HG02870 (cell line): ENCODE measurements around the gene IZUMO4.
A peak's percentile ranks its signal among the peaks of the same experiment; 100 is the strongest.

Experiments
- ATAC-seq: cut with Tn5 transposase; IDR thresholded peaks from one replicate; pipeline ENCODE4 v1.9.1; 2021; ENCODE audit warnings: mild to moderate bottlenecking, moderate library complexity; ENCODE audit not compliant: unreplicated experiment

The IZUMO4 gene

GRCh38 chr19:2058570-2059421 is 37.9 kb upstream of the IZUMO4 start:
- no peak for ATAC-seq

- no peak for ATAC-seq
These were observed 37.1 kb upstream of the IZUMO4 start for GRCh38 chr19:2059422-2060201.

DNA sequence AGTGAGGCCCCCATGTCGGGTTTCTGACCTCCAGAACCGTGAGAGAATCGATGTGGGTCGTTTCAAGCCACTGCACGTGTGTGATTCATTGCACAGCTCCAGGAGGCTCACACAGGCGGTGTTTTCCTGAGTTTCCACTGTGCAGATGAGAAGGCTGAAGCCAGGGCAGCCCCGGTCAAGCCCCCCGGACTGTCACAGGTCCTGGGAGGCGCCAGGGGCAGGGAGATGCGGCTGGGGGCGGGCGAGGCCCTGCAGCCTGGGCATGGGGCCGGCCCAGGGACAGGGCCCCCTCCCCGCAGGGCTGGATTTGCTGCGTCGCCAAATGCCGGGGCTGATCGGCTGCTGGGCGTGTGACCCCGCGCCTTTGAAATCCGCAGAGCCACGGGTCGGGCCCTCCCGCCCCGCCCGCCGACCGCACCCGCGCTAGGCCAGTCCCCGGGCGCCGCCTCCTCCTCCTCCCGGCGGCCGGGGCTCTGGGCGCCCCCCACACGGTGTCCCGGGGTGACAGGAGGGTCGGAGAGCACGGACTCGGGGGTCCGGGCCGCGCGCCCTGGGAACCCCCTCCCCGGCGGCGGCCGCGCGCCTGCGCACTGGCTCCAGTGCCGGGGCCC is 35.7 kb upstream of the IZUMO4 start:
- peak; percentile 27 for ATAC-seq

- peak; percentile 79 for ATAC-seq
These were observed 35.0 kb upstream of the IZUMO4 start for GRCh38 chr19:2061495-2062388.

GRCh38 chr19:2062389-2062729 is 34.4 kb upstream of the IZUMO4 start:
- no peak for ATAC-seq

GRCh38 chr19:2062770-2063169 is 33.9 kb upstream of the IZUMO4 start:
- ATAC-seq: no peak

DNA sequence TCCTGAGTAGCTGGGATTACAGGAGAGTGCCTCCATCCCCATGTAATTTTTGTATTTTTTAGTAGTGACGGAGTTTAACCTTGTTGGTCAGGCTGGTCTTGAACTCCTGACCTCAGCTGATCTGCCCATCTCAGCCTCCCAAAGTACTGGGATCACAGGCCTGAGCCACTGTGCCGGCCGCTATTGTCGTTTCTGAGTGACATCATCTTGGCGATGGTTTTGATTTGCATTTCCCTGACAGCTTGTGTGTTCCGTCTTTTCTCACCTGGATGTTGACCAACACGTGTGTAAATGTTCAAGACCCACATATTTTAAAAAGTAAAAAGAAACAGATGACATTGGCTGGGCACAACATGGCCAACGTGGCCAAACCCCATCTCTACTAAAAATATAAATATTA is 32.9 kb upstream of the IZUMO4 start:
- no peak for ATAC-seq

GRCh38 chr19:2064395-2064787 is 32.3 kb upstream of the IZUMO4 start:
- ATAC-seq: no peak

DNA sequence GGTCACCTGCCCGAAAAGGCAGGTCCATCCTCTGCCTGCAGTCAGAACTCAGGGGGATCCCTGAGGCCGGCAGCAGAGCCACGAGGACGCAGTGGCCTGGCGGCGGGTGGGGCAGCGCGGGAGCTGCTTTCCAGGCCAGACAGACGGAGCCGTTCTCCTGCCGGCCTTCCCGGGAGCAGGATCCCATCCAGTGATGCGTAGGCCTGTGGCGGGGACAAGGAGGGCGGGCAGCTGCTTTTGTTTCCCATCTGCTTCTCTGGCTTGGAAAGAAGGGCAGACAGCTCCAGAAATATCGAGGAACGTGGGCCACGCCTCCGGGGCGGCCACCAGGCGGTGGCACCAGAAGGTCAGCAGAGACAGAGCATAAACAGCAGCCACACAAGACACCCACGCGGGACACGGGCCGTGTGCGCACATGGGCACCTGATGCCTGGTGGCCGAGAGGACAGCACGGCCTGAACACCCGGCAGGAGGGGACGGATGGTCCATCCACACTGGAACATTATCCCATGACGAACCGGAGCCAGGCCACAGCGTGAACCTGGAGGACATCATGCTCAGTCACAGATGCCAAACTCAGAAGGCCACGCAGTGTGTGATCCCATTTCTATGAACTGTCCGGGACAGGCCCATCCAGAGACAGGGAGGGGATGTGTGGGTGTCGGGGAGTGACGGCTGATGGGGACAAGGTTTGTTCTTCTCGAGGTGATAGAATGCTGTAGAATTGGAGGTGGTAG is 31.8 kb upstream of the IZUMO4 start:
- no peak for ATAC-seq

DNA sequence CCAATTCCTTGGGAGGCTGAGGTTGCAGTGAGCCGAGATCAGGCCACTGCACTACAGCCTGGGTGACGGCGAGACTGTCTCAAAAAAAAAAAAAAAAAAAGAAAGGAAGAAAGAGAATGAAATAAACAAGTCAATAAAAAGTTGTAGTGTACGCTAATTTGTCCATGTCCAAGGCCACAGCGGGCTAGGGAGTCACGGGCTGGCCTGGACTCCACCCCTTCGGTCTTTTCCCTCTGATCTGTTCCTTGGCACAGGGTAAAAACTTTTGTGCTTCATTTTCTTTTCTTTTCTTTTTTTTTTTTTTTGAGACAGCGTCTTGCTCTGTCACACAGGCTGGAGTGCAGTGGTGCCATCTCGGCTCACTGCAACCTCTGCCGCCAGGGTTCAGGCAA is 26.3 kb upstream of the IZUMO4 start:
- ATAC-seq: no peak

- ATAC-seq: no peak
These were observed 25.6 kb upstream of the IZUMO4 start for GRCh38 chr19:2070986-2071673.

- ATAC-seq: no peak
These were observed 23.8 kb upstream of the IZUMO4 start for GRCh38 chr19:2072757-2073551.

DNA sequence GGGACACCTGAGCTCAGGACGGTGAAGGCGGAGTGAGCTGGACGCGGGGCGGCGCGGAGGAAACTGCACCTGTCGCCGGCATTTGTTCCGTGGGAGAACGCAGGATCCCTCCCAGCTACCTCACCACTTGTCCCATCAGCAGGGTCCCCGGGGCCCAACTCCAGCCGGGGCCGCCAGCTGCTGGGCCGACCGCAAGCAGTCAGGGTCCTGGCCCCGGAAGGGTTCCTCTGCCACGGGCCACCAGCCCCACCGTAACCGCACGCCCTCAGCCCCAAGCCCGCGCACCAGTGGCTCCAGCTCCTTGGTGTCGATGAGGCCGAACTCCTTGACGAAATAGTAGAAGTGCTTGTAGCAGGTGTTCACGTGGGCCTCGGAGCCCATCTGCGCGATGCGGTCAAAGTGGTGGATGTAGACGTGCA is 20.2 kb upstream of the IZUMO4 start:
- no peak for ATAC-seq

DNA sequence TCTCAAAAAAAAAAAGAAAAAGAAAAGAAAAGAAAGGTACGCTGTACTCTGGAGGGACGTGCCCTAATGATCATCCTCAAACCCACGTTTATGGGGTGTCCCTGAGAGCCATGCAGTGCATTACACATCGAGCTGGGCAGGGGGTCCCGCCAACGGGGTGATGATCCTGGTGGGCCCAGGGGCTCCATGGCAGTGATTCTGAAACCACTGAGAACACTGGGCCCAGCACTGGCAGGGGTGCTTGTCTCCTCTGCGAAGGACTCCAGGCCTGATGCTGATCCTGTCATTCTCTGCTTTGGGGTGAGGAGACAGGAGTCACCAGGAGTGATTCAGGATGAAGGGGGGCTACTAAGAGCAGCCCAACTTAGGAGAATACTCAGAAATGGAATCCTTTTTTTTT is 19.3 kb upstream of the IZUMO4 start:
- no peak for ATAC-seq

DNA sequence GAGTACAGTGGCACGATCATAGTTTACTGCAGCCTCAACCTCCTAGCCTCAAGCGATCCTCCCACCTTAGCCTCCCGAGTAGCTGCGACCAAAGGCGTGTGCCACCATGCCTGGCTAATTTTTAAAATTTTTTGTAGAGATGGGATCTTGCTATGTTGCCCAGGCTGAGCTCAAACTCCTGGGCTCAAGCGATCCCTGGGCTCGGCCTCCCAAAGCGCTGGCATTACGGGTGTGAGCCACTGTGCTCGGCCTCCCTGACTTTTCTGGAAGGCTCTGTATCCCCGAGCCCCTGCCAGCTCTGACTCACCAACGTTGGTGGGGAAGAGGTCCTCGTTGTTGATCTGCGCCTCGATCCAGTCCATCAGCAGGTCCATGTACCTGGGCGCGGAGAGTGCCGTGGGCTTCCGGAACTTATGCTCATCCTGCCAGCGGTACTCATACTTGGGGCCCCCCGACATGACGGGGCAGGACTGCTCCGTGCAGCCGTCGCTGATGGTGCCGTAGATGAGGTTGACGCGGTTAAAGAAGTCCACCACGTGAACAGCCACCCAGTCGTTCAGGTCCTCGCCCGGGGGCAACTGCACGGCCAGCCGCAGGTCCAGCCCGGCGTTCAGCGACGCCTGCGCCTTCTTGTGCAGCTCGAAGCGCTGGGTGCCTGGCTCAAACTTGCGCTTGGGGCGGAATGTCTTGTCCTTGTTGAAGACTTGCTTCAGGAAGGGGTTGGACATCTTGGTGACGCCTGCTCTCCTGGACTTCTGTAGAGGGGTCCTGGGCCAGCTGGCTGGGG is 18.7 kb upstream of the IZUMO4 start:
- no peak for ATAC-seq

DNA sequence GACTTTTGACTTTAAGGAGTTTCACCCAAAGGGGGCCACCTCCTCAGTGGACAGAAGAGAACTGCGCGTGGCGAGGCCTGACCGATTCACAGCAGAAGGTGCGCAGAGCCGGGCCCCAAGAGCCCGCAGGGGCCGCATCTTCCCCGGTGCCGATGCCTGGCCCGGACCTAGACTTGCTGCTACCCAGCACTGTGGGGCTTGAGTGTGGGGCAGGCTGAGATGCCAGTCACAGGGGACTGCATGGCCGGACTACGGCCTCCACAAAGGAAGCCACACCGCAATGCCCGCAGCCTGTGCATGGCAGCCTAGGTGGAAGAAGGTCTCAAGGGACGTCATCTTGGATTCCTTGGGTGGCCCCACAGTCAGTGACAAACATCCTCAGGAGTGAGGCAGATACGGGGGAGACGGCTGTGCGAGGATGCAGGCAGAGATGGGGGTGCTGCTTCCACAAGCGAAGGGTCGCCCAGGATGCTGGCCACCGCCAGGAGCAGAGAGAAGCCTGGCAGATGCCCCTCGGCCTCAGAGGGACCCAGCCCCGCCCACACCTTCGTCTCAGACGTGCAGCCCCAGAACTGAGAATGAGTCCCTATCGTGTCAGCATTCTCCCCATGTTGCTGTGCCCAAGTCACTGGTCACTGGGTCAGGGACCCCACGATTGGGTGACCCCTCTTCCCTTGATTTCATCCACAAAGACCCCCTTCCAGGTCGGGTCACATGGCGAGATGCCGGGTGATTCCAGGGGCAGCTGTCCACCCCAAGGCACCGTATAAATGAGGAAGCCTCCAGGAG is 17.4 kb upstream of the IZUMO4 start:
- no peak for ATAC-seq

- no peak for ATAC-seq
These were observed 16.8 kb upstream of the IZUMO4 start for GRCh38 chr19:2079865-2080301.
